NOMO-1 treated with dmso at 0.1 percent for 144 hours (cell line): ENCODE results near the gene SNRPN.
"Not testable (repeated sequence)": the region's sequence is repeated elsewhere in the genome, so short reads cannot be mapped to it uniquely, and the experiment has no call there.

Source experiments
- DNase-seq: peaks from one replicate; lab custom pipeline; 2025; ENCODE audit not compliant: unreplicated experiment; lab: John Stamatoyannopoulos, UW

The SNRPN gene

DNA sequence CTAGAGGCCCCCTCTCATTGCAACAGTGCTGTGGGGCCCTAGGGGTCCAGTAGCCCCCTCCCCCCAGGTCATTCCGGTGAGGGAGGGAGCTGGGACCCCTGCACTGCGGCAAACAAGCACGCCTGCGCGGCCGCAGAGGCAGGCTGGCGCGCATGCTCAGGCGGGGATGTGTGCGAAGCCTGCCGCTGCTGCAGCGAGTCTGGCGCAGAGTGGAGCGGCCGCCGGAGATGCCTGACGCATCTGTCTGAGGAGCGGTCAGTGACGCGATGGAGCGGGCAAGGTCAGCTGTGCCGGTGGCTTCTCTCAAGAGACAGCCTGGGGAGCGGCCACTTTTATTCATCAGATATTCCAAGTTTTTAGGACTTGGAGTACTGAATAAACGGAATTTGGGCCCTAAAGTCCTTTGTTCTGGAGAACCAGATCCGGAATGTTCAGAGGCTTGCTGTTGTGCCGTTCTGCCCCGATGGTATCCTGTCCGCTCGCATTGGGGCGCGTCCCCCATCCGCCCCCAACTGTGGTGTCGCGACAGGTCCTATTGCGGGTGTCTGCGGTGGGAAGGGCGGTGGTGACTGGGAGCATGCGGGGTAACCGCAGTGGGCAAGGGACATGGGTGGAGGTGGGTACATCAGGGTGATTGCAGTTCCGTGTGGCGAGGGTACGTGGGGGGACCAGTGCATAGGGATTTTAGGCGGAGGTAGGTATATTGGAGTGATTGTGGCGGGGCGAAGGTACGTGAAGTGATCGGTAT, at the start of gene SNRPN, which contains the start of gene SNURF:
TSS of gene SNRPN (plus strand) at position 205 of the 748 bp plus-strand sequence. CDS start 19,467 bp downstream, outside the sequence.
TSS of gene SNURF (plus strand) at position 205 of the 748 bp plus-strand sequence. CDS start at position 267, 62 bp downstream.
- no peak for DNase-seq

DNA sequence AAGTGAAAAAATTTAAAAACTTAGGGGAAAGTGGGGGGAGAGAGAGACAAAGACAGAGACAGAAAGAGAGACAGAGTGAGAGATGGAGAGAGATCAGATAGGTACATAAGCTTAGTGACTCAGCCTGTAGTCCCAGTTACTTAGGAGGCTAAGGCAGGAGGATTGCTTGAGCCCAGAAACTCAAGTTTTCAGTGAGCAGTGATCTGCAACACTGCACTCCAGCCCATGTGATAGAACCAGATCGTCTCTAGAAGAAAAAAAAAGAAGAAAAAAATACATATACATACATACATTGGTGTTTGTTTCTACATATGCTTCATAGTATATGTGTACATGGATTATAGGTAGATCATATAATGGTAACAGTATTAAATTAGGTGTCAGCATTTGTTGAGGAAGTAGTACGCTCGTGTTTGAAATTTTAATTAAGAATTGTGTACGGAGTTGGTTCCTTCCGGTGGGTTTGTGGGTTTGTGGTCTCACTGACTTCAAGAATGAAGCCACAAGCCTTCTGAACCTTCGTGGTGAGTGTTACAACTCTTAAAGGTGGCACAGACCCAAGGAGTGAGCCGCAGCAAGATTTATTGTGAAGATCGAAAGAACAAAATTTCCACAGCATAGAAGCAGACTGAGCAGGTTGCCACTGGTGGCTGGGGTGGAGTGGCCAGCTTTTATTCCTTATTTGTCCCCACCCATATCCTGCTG, 38.3 kb upstream of the SNRPN start:
- no peak for DNase-seq

DNA sequence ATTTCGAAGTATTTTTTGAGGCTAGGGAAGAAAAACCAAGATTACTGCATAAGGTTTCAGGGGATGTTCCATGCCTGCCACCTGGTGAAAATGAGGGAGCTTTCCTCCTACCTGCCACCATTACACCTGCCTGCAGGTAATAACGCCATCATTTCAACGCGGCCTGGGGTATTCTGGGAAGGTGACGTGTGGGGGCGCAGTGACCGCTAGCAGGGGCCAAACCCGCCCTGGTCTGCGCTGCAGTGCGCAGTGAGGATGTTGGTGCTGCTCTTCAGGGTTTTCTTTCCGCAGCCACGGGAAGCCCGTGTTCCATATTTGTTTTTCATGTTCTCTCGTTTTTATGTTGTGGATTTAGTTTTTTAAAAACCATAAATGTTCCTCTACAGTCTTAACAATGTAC, 37.4 kb upstream of the SNRPN start:
- DNase-seq = no peak

DNA sequence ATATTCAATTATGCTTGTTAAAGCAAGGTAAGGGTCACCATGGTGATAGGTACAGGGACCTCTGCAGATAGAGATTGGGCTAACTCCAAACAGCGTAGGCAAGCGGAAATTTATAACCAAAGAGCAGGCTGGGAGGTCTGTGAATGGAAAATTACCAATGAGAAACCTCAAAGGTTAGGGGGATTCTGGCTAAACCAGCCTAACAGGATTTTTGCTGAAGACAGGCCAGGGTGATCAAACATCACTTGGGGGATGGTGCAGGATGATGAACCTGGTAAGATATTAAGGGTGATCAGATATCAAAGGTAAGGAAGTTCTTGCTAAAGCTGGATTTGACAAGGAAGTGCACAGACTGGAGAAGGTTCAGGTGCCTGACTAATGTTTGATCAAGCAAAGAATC, 35.3 kb upstream of the SNRPN start:
- DNase-seq = no peak

DNA sequence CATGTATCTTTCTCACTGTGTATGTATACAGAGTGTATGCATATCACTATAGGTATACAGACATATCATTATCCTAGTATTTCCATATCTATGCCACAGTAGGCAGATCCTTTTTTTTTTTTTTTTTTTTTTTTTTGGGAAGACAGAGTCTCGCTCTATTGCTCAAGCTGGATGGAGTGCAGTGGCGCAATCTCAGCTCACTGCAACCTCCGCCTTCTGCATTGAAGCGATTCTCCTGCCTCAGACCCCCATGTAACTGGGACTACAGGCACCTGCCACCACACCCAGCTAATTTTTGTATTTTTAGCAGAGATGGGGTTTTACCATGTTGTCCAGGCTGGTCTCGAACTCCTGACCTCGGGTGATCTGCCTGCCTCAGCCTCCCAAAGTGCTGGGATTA, 32.0 kb upstream of the SNRPN start:
- not testable (repeated sequence) for DNase-seq

DNA sequence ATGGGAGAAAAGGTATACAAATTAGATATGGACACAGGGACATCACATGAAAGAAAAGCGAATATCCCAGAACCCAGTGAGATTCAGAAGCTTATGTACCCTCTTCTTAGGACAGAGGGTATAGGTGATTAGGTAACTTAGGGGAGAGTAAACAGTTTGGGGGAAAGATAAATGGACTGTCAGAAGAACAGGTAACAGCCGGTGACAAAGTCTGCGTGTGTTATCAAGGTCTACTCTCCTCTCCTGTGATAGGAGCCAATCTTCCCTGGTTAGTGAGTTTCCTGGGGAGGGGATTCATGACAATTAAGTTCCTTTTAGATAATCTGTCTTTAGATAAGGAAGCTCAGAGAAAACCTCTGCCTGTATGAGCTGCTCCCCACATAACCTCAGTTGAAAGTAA, 30.6 kb upstream of the SNRPN start:
- no peak for DNase-seq

DNA sequence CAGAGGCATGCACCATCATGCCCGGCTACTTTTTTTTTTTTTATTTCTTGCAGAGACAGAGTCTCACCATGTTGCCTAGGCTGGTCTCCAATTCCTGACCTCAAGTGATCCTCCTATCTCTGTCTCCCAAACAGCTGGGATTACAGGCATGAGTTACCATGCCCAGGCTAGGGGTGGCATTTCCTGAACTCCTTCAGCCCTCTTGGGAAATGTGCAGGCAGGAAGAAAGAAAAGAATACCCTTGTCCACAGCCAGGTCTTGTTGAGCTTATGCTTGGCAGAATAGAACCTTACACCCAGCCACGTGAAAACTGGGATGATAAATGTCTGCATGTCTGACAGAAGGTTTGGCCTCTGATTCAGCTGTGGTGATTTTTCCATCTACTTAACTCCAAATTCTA, 30.2 kb upstream of the SNRPN start:
- no peak for DNase-seq

DNA sequence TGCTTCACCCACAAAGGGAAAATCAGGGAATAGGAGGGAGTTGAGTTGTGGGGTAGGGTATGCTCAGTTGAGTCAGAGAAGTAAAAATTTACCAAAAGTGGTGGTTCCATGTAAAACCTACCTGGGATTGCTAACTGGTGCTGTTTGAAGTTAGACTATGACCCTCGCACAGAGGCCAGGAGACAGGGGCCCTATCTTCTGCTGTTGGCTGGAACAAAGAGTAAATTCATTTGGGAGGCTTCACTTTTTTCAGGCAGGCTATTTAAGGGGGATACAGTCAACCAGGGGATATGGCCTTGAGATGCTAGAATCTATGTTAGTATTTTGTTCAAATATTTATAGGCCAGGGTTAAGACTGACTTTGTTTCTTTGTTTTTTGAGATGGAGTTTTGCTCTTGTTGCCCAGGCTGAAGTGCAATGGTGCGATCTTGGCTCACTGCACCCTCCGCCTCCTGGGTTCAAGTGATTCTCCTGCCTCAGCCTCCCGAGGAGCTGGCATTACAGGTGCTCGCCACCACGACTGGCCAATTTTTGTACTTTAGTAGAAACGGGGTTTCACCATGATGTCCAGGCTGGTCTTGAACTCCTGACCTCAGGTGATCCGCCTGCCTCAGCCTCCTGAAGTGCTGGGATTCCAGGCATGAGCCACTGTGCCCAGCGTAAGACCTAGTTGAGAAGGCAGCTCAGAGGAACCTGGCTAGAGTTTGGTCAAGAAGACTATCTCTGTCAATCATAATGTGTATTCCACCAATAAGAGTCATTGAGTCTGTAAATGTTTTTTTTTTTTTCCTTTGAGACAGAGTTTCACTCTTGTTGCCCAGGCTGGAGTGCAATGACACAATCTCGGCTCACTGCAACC, 22.7 kb upstream of the SNRPN start:
- DNase-seq = not testable (repeated sequence)

DNA sequence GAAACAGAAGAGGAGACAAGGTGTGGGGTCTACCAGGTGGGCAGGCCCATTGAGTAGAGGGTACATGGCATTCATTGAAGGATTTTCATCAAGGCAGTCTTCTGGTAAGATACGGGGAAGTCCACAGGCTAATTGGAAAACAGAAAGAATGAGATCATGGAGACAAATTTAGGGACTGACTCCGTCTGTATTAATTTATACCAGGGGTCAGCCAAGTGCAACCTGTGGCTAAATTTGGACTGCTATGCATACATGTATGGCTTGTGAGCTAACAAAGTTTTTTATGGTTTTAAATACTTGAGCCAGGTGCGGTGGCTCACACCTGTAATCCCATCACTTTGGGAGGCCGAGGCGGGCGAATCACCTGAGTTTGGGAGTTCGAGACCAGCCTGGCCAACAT, 21.1 kb upstream of the SNRPN start:
- DNase-seq = no peak

DNA sequence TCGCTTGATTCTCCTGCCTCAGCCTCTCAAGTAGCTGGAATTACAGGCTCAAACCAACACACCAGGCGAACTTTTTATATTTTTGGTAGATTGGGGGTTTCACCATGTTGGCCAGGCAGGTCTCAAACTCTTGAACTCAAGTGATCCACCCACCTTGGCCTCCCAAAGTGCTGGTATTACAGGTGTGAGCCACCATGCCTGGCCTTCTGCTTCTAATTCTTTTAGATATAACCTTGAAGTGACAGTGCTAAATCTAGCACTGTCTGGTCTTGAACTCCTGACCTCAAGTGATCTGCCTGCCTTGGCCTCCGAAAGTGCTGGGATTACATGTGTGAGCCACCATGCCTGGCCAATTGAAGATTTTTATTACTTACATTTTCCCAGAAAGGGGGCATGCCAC, 16.6 kb upstream of the SNRPN start:
- DNase-seq = not testable (repeated sequence)

DNA sequence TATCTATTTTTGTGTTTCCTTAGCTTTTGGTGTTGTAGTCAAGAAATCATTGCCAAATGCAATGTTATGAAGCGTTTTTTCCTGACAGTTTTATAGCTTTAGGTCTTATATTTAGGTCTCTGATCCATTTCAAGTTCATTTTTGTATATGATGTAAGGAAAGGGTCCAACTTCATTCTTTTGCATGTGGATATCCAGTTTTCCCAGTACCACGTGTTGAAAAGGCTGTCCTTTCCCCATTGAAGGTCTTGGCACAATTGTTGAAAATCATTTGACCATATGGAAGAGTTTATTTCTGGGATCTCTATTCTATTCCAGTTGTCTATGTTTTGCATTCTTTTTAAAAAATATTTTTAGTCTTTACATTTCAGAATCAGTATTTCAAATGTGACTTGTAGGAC, 14.6 kb upstream of the SNRPN start:
- DNase-seq = no peak

DNA sequence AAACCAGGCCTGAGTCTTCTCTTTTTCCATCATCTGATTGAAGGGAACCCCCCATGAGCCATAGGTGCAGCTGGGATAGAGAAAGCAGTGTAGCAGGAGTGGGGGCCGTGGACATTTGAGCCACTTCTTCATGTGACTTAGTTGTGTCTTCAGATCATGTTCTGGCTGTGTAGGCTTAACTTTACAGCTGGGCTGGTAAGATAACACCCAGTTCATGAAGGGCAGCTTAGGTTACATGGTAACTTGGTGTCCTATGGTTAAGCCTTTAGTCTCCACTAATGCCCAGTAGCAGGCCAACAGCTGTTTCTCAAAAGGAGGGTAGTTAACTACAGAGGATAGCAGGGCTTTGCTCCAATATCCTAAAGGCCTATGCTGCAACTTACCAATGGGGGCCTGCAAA, 11.4 kb upstream of the SNRPN start:
- no peak for DNase-seq

DNA sequence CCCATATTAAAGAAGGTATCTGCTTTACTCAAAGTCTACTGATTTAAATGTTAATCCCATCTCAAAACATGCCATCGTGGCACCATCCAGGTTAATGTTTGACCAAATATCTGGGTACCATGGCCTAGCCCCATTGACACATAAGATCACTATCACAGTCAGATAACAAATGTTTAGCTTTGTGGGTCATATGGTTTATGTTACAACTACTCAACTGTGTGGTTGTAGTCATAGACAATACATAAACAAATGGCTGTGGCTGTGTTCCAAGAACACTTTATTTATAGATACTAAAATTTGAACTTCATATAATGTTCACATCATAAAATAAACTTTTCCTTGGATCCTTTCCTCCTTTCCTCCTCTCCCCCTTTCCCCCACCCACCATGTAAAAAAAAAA, 9.8 kb upstream of the SNRPN start:
- DNase-seq = no peak

DNA sequence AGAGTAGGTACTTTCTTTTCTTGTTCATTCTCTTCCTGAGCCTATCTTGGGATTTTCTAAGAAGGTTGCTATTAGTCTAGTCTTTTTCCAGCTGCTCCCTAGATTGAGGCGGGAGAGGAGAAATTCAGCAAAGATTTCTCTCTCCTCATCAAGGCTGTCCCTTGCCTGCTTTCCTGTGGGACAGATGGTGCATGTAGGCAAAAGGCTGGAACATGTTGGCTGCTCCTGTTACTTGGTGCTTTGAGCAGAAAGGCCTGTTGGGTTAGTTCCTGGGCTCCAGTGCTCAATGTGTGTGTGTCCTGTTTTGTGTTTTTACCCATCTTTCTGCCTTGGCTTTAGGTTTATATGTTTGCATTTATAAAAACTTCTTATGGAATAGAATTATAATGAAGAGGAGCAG, 9.1 kb upstream of the SNRPN start:
- DNase-seq = no peak

DNA sequence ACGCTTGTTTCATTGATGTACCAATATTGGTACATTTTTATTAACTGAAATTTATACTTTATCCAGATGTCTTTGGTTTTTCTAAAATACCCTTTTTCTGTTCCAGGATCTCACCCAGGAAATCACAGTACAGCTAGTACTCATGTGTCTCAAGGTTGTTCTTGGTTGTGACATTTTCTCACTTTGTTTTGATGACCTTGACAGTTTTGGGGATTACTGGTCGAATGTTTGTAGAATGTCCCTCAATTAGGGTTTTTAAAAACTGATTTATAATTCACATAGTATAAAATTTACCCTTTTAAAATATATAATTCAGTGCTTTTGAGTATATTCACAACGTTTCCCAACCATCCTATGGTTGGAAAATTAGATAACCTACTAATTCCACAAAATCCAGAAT, 6.3 kb upstream of the SNRPN start:
- DNase-seq = no peak

DNA sequence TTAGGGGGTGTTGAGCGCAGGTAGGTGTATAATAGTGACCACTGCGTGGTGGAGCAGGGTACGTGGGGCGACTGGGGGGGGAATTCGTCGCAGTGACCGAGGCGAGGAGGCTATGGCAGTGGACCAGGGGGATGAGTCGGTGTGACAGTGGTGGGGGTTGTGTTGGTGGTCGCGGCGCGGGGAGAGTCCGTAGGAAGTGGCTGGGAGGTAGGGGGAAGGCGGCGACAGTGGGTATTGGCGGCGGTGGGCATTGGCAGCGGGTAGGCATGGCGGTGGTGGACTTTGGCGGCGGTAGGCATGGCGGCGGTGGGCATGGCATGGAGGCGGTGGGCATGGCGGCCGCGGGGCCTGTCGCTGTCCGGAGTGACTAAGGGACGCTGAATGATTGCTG, 739 bp downstream of the SNRPN start:
- no peak for DNase-seq

DNA sequence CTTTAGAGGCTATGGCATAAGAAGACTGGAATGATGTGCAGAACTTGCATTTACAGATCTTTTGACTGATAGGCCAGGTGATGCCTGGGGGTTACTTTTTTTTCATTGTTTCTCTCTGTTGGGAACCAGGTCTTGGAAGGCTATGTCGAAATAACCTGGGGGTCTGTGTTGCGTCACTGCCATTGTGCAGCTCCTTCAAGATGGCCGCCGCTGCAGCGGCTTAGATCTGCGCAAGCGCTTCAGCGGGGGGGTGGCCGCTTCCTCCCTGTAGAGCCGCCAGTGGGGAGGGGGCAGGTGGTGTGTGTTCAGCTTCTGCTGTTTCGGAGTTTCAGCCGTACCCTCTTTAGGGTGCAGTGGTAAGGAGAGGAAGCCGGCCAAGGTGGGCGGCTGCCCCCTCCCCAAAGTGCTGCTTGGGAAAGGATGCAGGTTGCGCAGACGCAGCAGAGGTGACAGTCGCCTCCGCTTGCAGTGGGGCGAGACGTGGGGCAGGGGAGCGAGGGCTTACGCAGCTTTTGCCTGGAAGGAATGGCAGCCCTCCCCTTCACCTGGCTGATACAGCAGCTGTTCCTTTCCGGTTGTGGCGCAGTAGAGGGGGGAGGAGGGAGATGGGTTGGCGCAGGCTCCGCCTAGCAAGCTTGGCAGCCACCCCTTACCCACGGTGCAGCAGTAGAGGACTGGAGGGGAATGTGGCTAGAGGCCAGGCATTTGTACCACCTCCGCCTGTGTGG, 1.5 kb downstream of the SNRPN start:
- no peak for DNase-seq

DNA sequence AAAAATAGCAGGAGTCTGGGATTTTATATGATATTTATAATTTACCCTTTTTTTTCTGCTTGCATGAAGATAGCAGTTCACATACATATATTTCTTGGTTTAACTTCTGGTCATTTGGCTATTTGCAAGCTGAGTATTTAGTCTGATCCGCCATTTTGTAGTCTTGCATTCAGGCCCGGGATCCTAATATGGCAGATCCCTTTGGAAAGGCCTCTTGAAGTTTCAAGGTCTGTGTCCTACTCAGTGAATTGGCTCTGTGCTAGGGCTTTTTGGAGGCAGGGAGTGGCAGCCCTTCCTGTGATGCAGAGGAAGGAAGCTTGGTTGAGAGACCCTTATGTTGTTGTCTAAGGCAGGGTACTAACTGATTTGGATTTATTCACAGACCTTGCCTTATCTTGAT, 2.9 kb downstream of the SNRPN start:
- DNase-seq = no peak

DNA sequence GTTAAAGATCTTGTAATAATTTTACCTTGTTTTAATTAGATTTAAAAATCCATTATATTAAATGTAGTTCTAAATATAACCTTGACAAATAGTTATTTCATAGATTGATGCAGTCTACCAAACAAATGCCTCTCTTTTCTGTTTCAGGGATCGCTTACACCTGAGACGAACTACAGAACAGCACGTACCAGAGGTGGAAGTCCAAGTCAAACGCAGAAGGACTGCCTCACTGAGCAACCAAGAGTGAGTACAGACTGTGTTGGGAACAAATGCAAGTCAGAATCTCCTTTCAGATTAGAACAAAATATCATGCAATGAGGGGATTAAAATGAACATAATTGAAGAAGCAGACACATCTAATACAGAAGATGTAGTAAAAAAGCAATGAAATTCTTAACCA, 7.2 kb downstream of the SNRPN start:
- no peak for DNase-seq

DNA sequence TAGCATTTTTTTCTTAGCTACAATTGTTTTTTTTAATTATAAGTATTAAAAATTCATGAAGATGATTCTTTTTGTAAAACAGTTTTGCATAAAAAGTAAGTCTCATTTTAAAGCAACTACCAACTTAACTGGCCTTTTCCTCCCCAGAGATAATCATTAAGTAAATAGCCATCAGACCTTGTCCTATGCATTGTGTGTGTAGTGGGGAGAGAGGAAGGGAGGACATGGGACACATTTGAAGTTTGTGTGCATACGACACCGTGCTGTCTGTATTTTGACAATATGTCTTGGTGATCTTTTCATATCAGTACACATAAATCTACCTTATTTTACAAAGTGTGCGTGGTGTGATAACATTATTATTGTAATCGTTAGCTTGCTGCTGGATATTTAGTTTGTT, 8.1 kb downstream of the SNRPN start:
- no peak for DNase-seq
